ENCODE results near the gene SVOP.
"Not testable (repeated sequence)": the region's sequence is repeated elsewhere in the genome, so short reads cannot be mapped to it uniquely, and the experiment has no call there.

The SVOP gene

GRCh38 chr12:108868781-108869180 lies 152.1 kb downstream of the SVOP start:
- FAIRE-seq (no peak), DNase-seq (ENCODE audit: insufficient read length, low spot score) (no peak)
- no peak for TF ChIP-seq CTCF (IDR thresholded peaks at IDR 0.05; ENCODE audit: insufficient read depth, missing control alignments)

- FAIRE-seq; DNase-seq (ENCODE audit: insufficient read length, low spot score): not testable (repeated sequence)
These were observed 154.8 kb downstream of the SVOP start for GRCh38 chr12:108866083-108866482.

- no peak for FAIRE-seq
- no peak for DNase-seq (ENCODE audit: insufficient read length, low spot score)
- TF ChIP-seq CTCF (IDR thresholded peaks at IDR 0.05; ENCODE audit: insufficient read depth, missing control alignments): no peak
These were observed 155.7 kb downstream of the SVOP start for GRCh38 chr12:108865169-108865568.

- FAIRE-seq: no peak
These were observed 158.3 kb downstream of the SVOP start for GRCh38 chr12:108862588-108862959.

GRCh38 chr12:108861878-108862587 lies 158.8 kb downstream of the SVOP start:
- no peak for DNase-seq (ENCODE audit: insufficient read length, low spot score)
- no peak for TF ChIP-seq CTCF (IDR thresholded peaks at IDR 0.05; ENCODE audit: insufficient read depth, missing control alignments)
- FAIRE-seq: no peak

More at GRCh38 chr12:108862588-108862959, 158.3 kb downstream of the SVOP start:
- no peak for DNase-seq (ENCODE audit: insufficient read length, low spot score)
- TF ChIP-seq CTCF (IDR thresholded peaks at IDR 0.05; ENCODE audit: insufficient read depth, missing control alignments): no peak

GRCh38 chr12:108860443-108860842 lies 160.4 kb downstream of the SVOP start:
- FAIRE-seq (no peak), DNase-seq (ENCODE audit: insufficient read length, low spot score) (no peak)
- no peak for TF ChIP-seq CTCF (IDR thresholded peaks at IDR 0.05; ENCODE audit: insufficient read depth, missing control alignments)

GRCh38 chr12:108859923-108860291 lies 161.0 kb downstream of the SVOP start:
- no peak for FAIRE-seq
- TF ChIP-seq CTCF (IDR thresholded peaks at IDR 0.05; ENCODE audit: insufficient read depth, missing control alignments): no peak
- DNase-seq (ENCODE audit: insufficient read length, low spot score): no peak

- FAIRE-seq: not testable (repeated sequence)
These were observed 161.5 kb downstream of the SVOP start for GRCh38 chr12:108859141-108859922.

More at GRCh38 chr12:108859141-108859922, 161.5 kb downstream of the SVOP start:
- DNase-seq (ENCODE audit: insufficient read length, low spot score): not testable (repeated sequence)

Data from D721Med (cell line).